T-cell (primary cell): ENCODE data around the gene SMARCD1. TPM values are rescaled to one million over a fixed set of nuclear protein-coding genes. Genes with fewer than 3 reads are reported as not detected.
"Not testable (repeated sequence)": the region's sequence is repeated elsewhere in the genome, so short reads cannot be mapped to it uniquely, and the experiment has no call there.

Source experiments
- ATAC-seq, 4 experiments: fragments of 200-7000 bp in 3 of 4; fragments of 150-1000 bp in 1 of 4; cut with Tn5 transposase; replicated peaks in 1 of 4; 1 replicate in 3 of 4; 2 replicates in 1 of 4; pipeline ENCODE4 v1.10.0; 2021; ENCODE audit warnings: moderate library complexity in 3 of 4, mild to moderate bottlenecking in 2 of 4, moderate number of reproducible peaks in 1 of 4
- CTCF ChIA-PET, 2 donors: fragments of 300-600 bp; sonication (Branson Sonifier 250); formaldehyde crosslinking; loops; one replicate each; lab custom pipeline; 2022; ENCODE audit warnings: antibody characterized with exemption in 2 of 2; lab: Charles Lee
- POLR2A ChIA-PET, 2 donors: fragments of 300-600 bp; sonication (Branson Sonifier 250); formaldehyde crosslinking; loops; one replicate each; lab custom pipeline; 2022; ENCODE audit warnings: antibody characterized with exemption in 2 of 2; lab: Charles Lee
- DNase-seq, 35 experiments: peaks; one replicate each; pipeline versions ENCODE4 v3.0.0 to v3.0.0-alpha.2; 2013 to 2023
- H3K27ac ChIP-seq: one replicate; pipeline ENCODE4 v1.5.1; 2013; ENCODE audit warnings: low read length
- H3K27me3 ChIP-seq, 2 experiments: replicated peaks in 1 of 2; 1 replicate in 1 of 2; 2 replicates in 1 of 2; pipeline versions ENCODE4 v1.6.1 to v1.7.0; 2013; ENCODE audit warnings: low read length in 1 of 2, mixed read lengths in 1 of 2; ENCODE audit not compliant: control insufficient read depth in 2 of 2, insufficient read depth in 2 of 2; ENCODE audit errors: extremely low read depth in 1 of 2
- H3K36me3 ChIP-seq, 2 donors: 1 replicate in 1 of 2; 2 replicates in 1 of 2; pipeline versions ENCODE4 v1.6.1 to v1.7.0; 2013; ENCODE audit warnings: low read length in 1 of 2; ENCODE audit not compliant: control insufficient read depth in 2 of 2, insufficient read depth in 1 of 2; ENCODE audit errors: extremely low read depth in 1 of 2
- H3K4me1 ChIP-seq, 2 experiments: 1 replicate in 1 of 2; 2 replicates in 1 of 2; pipeline versions ENCODE4 v1.6.1 to v1.7.0; 2013; ENCODE audit warnings: low read length in 2 of 2, mixed read lengths in 1 of 2; ENCODE audit not compliant: insufficient read depth in 2 of 2, control insufficient read depth in 1 of 2; ENCODE audit errors: extremely low read depth in 1 of 2
- H3K4me3 ChIP-seq, 2 donors: 1 replicate in 1 of 2; 2 replicates in 1 of 2; pipeline versions ENCODE4 v1.5.1 to v1.7.0; 2013; ENCODE audit warnings: mild to moderate bottlenecking in 2 of 2, low read length in 1 of 2, moderate library complexity in 1 of 2; ENCODE audit not compliant: control insufficient read depth in 1 of 2; ENCODE audit errors: extremely low read depth in 1 of 2
- H3K9me3 ChIP-seq: 2 replicates; pipeline ENCODE4 v1.7.0; 2013
- H3K27ac Mint-ChIP-seq, 2 donors: one replicate each; pipeline ENCODE4 v1.8.0; 2020 to 2021; ENCODE audit warnings: mild to moderate bottlenecking in 2 of 2, mixed read lengths in 2 of 2
- H3K27me3 Mint-ChIP-seq, 2 donors: one replicate each; pipeline ENCODE4 v1.8.0; 2021 to 2022; ENCODE audit warnings: mixed read lengths in 2 of 2
- H3K36me3 Mint-ChIP-seq: one replicate; pipeline ENCODE4 v1.8.0; 2021; ENCODE audit warnings: mixed read lengths
- H3K4me1 Mint-ChIP-seq, 3 donors: one replicate each; pipeline ENCODE4 v1.8.0; 2020 to 2022; ENCODE audit warnings: mixed read lengths in 3 of 3, mild to moderate bottlenecking in 1 of 3
- H3K4me3 Mint-ChIP-seq, 3 donors: one replicate each; pipeline ENCODE4 v1.8.0; 2020 to 2022; ENCODE audit warnings: mild to moderate bottlenecking in 3 of 3, mixed read lengths in 3 of 3, moderate library complexity in 3 of 3
- H3K9me3 Mint-ChIP-seq, 3 donors: one replicate each; pipeline ENCODE4 v1.8.0; 2020 to 2022; ENCODE audit warnings: mixed read lengths in 3 of 3
- WGBS: methylation state at CpG from one replicate; pipeline ENCODE4 v1.1.5; 2013; ENCODE audit warnings: missing lambda C conversion rate; ENCODE audit not compliant: insufficient coverage; 5-methylcytosine and 5-hydroxymethylcytosine counted together
- total RNA-seq, 35 experiments: library from RNA in 6 of 35; stranded (reverse) in 6 of 35; fragments of 120-200 nt in 1 of 35; gene quantifications; one replicate each; pipeline versions ENCODE4 v1.2.1 to v1.2.4 and lab custom pipeline; 2013 to 2026

Gene SMARCD1
- total RNA-seq, 5 donors from 2014 or later (not counting 1 experiment from before 2014, with no cell fraction given), result 71.8 to 79.8 (median 78.8) TPM

- Histone ChIP-seq H3K27ac (peak overlapping the region; percentile 95), H3K4me3 (peak overlapping the region; percentile 80 to 83), H3K4me1 (peaks cover 10 to 17% of the 10 kb centered on the region in 2 experiments), H3K36me3 (peaks cover 5 to 19% of the 10 kb centered on the region in 2 donors)
- H3K4me3 Mint-ChIP-seq, result peak overlapping the region; percentile 87 to 93 (median 87)
- not testable (repeated sequence) for ATAC-seq, H3K9me3 ChIP-seq, H3K9me3 Mint-ChIP-seq, DNase-seq, H3K27me3 Mint-ChIP-seq, H3K27me3 ChIP-seq
- peak overlapping the region; percentile 92 to 98 for H3K27ac Mint-ChIP-seq
- POLR2A ChIA-PET, result interaction anchor here (0.7 to 1.4 kb wide), 5 partner anchors 27 to 88 kb away, joined by 4 to 11 read pairs (median 5); partner anchors contain the start of genes COX14 (in 2 of the 2) and CERS5 (in 1 of the 2)
- H3K4me1 Mint-ChIP-seq, result peaks cover 38 to 44% (median 40%) of the 10 kb centered on the region in 3 donors
- CTCF ChIA-PET, result interaction anchor here (0.6 to 6.9 kb wide), 17 partner anchors 9 to 1730 kb away, joined by 3 to 94 read pairs (median 4); partner anchors contain the start of genes COX14 (in 2 of the 2) and GPD1 (in 1 of the 2)
- WGBS, result 0% methylated on average over 2 of the region's 7 CpGs
- peaks cover 15% of the 10 kb centered on the region for H3K36me3 Mint-ChIP-seq
These were observed 750 bp upstream of the SMARCD1 start for GRCh38 chr12:50084409-50084774.

DNA sequence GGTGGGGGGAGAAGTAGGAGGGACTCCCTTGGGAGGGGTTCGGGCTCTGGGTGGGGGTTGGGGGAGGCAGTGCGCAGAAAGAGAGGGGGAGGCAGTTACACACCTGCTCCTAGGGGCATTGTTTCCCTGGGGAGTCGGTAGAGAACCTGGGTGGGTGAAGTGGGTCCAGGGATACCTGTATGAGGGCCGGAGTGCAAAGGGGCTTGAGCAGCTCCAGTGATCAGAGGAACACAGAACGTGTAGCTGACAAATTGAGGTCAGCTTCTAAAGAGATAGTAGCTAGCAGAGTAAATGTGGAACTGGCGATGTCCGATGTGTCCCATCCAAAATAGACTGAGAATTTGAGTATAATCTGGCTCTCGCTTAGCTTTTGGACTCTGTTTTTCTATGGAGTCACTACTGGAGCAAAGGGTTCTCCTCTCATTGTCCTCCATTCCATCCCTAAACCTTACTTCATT lies 502 bp downstream of the SMARCD1 start:
- WGBS, result 4% methylated on average over 5 of the region's 8 CpGs
- Mint-ChIP-seq H3K27ac (peak overlapping the region; percentile 93 to 94), H3K36me3 (peaks cover 25% of the 10 kb centered on the region), H3K27me3 (no peaks in the 10 kb centered on the region), H3K4me3 (peak overlapping the region; percentile 87 to 93 (median 87)), H3K4me1 (peaks cover 40 to 44% (median 40%) of the 10 kb centered on the region in 3 donors), H3K9me3 (no peaks in the 10 kb centered on the region)
- Histone ChIP-seq H3K27ac (peak overlapping the region; percentile 95), H3K27me3 (no peaks in the 10 kb centered on the region), H3K9me3 (no peaks in the 10 kb centered on the region), H3K4me1 (peaks cover 10 to 17% of the 10 kb centered on the region in 2 experiments), H3K4me3 (peak overlapping the region; percentile 51 to 80), H3K36me3 (peaks cover 5 to 31% of the 10 kb centered on the region in 2 donors)
- ChIA-PET POLR2A (interaction anchor here in 1 of 2 donors (0.5 to 1.3 kb wide), 4 partner anchors 26 to 106 kb away, joined by 3 to 11 read pairs (median 5); partner anchors contain the start of gene COX14), CTCF (interaction anchor here (0.6 to 6.9 kb wide), 10 partner anchors 10 to 140 kb away, joined by 3 to 94 read pairs (median 4); partner anchors contain the start of genes COX14 (in 1 of the 2) and GPD1 (in 1 of the 2))
- peak in 1 of 4 experiments; percentile 1 for ATAC-seq
- DNase-seq, result no peak

DNA sequence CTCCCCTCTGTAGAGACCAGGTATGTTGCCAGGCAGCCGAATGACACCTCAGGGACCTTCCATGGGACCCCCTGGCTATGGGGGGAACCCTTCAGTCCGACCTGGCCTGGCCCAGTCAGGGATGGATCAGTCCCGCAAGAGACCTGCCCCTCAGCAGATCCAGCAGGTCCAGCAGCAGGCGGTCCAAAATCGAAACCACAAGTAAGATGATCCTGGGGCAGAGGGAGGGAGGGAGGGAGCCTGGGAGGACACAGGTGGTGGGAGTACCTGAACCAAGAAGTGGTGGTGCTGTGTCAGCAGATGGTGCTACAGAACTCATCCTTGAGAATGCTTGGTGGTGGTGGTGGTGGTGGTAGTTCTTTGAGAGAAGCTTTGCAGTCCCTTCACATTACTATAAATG lies 1.0 kb downstream of the SMARCD1 start:
- Mint-ChIP-seq H3K9me3 (no peaks in the 10 kb centered on the region), H3K27ac (peak overlapping the region; percentile 93 to 94), H3K4me1 (peaks cover 40 to 44% (median 40%) of the 10 kb centered on the region in 3 donors), H3K4me3 (peak overlapping the region; percentile 87 to 93 (median 87)), H3K36me3 (peaks cover 28% of the 10 kb centered on the region), H3K27me3 (no peaks in the 10 kb centered on the region)
- POLR2A ChIA-PET, result interaction anchor here in 1 of 2 donors (0.5 kb wide), 1 partner anchor 29 kb away, joined by 5 read pairs; no protein-coding TSS in a partner anchor
- Histone ChIP-seq H3K9me3 (no peaks in the 10 kb centered on the region), H3K36me3 (peaks cover 6 to 36% of the 10 kb centered on the region in 2 donors), H3K4me1 (peaks cover 10 to 17% of the 10 kb centered on the region in 2 experiments), H3K27me3 (no peaks in the 10 kb centered on the region), H3K4me3 (no peak overlapping the region), H3K27ac (peak overlapping the region; percentile 95)
- no peak for ATAC-seq
- 100% methylated on average over 5 of the region's 5 CpGs for WGBS
- peak in 1 of 35 experiments; percentile 30 for DNase-seq
- CTCF ChIA-PET, result interaction anchor here (0.5 to 6.9 kb wide), 6 partner anchors 11 to 124 kb away, joined by 3 to 94 read pairs (median 8); partner anchors contain the start of gene COX14 (in 1 of the 2)

DNA sequence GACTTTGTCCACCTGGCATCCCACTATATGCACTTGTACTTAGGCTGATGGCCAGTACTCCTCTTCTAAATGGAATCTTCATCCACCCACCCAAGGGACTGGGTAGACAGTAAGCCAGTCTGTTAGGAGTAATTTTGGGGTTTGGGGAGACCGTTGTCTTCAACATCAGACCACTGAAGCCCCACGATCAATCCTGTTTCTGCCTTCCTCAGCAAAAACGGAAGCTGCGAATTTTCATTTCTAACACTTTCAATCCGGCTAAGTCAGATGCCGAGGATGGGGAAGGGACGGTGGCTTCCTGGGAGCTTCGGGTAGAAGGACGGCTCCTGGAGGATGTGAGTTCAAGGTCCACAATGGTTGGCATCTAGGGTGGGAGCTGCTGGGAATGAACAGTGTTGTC lies 2.0 kb downstream of the SMARCD1 start:
- no peak for ATAC-seq
- POLR2A ChIA-PET, result interaction anchor here in 1 of 2 donors (0.6 kb wide), 1 partner anchor 31 kb away, joined by 5 read pairs; no protein-coding TSS in a partner anchor
- H3K27me3 ChIP-seq, result no peaks in the 10 kb centered on the region
- H3K4me1 ChIP-seq, result peaks cover 10 to 17% of the 10 kb centered on the region in 2 experiments
- H3K4me3 ChIP-seq, result no peak overlapping the region
- Mint-ChIP-seq H3K9me3 (no peaks in the 10 kb centered on the region), H3K4me3 (peak overlapping the region in 1 of 3 donors; percentile 34), H3K27ac (no peak overlapping the region), H3K4me1 (peaks cover 40 to 44% (median 40%) of the 10 kb centered on the region in 3 donors), H3K36me3 (peaks cover 32% of the 10 kb centered on the region), H3K27me3 (no peaks in the 10 kb centered on the region)
- H3K36me3 ChIP-seq, result peaks cover 10 to 45% of the 10 kb centered on the region in 2 donors
- no peak for DNase-seq
- H3K9me3 ChIP-seq, result no peaks in the 10 kb centered on the region
- 98% methylated on average over 8 of the region's 9 CpGs for WGBS
- CTCF ChIA-PET, result interaction anchor here (0.8 to 6.9 kb wide), 4 partner anchors 16 to 62 kb away, joined by 4 to 94 read pairs (median 6); partner anchors contain the start of genes COX14 (in 1 of the 2) and RACGAP1 (in 1 of the 2)
- no peak overlapping the region for H3K27ac ChIP-seq

GRCh38 chr12:50087995-50088394 lies 2.9 kb downstream of the SMARCD1 start:
- Histone ChIP-seq H3K27ac (no peak overlapping the region), H3K4me1 (peaks cover 10 to 17% of the 10 kb centered on the region in 2 experiments), H3K4me3 (no peak overlapping the region), H3K9me3 (no peaks in the 10 kb centered on the region), H3K27me3 (no peaks in the 10 kb centered on the region), H3K36me3 (peaks cover 10 to 52% of the 10 kb centered on the region in 2 donors)
- WGBS, result 90% methylated on average over 3 of the region's 3 CpGs
- H3K4me1 Mint-ChIP-seq, result peaks cover 40 to 44% (median 40%) of the 10 kb centered on the region in 3 donors
- ChIA-PET POLR2A (interaction anchor here in 1 of 2 donors (0.6 kb wide), 1 partner anchor 30 kb away, joined by 5 read pairs; no protein-coding TSS in a partner anchor), CTCF (interaction anchor here (0.5 to 6.9 kb wide), 6 partner anchors 16 to 923 kb away, joined by 3 to 94 read pairs (median 4); partner anchors contain the start of genes COX14 (in 1 of the 2), GPD1 (in 1 of the 2) and RACGAP1 (in 1 of the 2))
- DNase-seq (no peak), ATAC-seq (no peak)
- no peaks in the 10 kb centered on the region for H3K27me3 Mint-ChIP-seq
- peaks cover 32% of the 10 kb centered on the region for H3K36me3 Mint-ChIP-seq
- H3K27ac Mint-ChIP-seq, result peak overlapping the region; percentile 11 to 50
- H3K4me3 Mint-ChIP-seq, result no peak overlapping the region
- no peaks in the 10 kb centered on the region for H3K9me3 Mint-ChIP-seq
